Frontal cortex (tissue), 4 donors: ENCODE data around the gene GNG7. TPM values are rescaled to one million over a fixed set of nuclear protein-coding genes. Genes with fewer than 3 reads are reported as not detected.
"Not testable (repeated sequence)": the region's sequence is repeated elsewhere in the genome, so short reads cannot be mapped to it uniquely, and the experiment has no call there.

Source experiments
- DNase-seq, 2 donors: peaks; one replicate each; pipeline ENCODE4 v3.0.0; 2012; ENCODE audit warnings: low spot score in 2 of 2
- FAIRE-seq: peaks from 2 replicates; lab custom pipeline; 2012; peaks lifted over from hg19 to GRCh38; lab: Jason Lieb, UNC
- total RNA-seq: library from RNA; depleted of rRNA; stranded (reverse); fragments of >200 nt; gene quantifications from one replicate; pipeline ENCODE4 v1.2.3, GENCODE V29; 2014
- donor health status: control.
- donor health status: control.
- donor health status: control.

The GNG7 gene
- total RNA-seq, 1 donor from 2014 or later = 7.7 TPM

- no peak for FAIRE-seq
- DNase-seq = no peak
These were observed 218.1 kb downstream of the GNG7 start for GRCh38 chr19:2484178-2484937.

DNA sequence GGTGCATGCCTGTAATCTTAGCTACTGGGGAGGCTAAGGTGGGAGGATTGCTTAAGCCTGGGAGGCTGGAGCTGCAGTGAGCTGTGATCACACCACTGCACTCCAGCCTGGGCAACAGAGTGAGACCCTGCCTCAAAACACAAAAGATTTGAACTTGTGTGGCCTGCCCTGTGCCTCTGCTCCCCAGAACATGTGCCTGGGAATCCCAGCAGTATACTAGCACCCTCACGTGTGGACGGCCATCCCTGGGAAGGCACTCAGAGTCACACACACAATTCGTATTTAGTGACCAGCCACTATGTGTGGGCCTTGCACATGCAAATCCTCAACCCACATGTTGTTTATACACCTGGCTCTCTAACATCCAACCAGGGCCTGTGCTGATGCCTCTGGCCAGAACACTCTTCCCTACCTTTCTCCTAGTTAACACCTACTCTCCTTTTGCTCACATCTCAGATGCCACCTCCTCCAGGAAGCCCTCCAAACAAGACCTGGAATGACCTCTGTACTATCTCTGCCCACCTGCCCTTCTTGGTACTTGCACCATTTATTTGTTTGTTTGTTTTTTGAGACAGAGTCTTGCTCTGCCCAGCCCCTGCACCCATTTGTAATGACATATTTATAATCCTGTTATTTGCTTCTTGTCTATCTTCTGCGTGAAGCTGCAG lies 218.9 kb downstream of the GNG7 start:
- DNase-seq (no peak), FAIRE-seq (no peak)

GRCh38 chr19:2483084-2483483 lies 219.4 kb downstream of the GNG7 start:
- no peak for FAIRE-seq
- DNase-seq = no peak

DNA sequence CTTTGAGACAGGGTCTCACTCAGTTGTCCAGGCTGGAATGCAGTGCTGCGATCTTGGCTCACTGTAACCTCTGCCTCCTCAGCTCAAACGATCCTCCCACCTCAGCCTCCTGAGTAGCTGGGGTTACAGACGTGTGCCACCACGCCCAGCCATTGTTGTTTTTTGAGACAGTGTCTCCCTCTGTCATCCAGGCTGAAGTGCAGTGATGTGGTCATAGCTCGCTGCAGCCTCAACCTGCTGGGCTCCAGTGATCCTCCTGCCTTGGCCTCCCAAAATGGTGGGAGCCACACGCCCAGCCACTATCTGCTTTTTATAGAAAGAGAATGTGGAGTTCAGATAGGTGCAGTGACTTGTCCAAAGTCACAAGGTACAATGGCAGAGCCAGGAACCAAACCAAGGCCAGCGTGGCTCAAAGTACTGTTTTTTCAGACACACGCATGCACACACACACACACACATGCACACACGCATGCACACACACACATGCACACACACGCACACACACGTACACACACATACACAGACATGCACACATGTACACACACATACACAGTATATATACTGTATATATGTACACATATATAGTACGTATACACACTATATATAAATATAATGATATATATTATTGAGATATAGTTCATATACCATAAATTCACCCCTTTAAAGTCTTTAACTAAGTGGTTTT lies 220.0 kb downstream of the GNG7 start:
- FAIRE-seq (no peak), DNase-seq (no peak)

DNA sequence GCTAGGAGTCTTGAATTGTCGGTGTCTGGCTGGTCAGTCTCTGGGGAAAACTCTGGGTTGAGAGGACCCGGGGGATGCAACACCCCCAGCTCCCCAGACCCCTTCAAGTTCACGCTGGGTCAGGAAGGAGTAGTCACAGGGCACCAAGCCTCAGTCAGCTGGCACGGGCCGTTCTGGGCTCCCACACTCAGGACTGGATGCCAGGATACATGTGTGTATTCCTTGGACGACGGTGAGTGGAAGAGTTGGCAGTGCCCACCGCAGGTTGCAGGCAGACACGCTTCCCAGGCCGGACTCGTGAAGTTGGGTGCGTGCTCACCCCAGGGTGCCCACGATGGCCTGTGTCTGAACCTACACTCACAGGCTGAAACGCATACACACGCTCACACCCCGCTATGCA lies 221.0 kb downstream of the GNG7 start:
- DNase-seq = no peak
- FAIRE-seq = no peak

DNA sequence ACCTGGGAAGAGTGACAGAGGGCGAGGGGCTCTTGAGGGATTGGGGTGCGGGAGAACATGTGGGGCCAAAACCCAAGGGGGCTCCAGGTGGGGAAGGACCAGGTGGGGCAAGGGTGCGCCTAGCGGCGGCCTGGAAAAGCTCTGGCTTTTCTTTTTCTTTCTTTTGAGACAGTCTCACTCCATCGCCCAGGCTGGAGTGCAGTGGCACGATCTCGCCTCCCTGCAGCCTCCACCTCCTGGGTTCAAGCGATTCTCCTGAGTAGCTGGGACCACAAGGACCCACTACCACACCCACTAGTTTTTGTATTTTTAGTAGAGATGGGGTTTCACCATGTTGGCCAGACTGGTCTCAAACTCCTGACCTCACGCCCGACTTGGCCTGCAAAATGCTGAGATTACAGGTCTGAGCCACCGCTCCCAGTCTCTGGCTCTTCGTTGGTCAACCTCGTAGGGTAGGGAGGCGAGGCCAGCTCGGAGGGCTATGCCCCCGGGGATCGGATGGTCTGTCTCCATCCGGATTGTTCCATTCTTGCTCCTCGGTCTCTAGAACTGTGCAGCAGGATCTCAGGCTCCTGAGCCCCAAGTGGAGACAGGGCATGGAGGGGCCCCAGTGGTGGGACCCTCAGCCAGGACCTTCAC lies 222.8 kb downstream of the GNG7 start:
- no peak for FAIRE-seq
- DNase-seq = no peak

DNA sequence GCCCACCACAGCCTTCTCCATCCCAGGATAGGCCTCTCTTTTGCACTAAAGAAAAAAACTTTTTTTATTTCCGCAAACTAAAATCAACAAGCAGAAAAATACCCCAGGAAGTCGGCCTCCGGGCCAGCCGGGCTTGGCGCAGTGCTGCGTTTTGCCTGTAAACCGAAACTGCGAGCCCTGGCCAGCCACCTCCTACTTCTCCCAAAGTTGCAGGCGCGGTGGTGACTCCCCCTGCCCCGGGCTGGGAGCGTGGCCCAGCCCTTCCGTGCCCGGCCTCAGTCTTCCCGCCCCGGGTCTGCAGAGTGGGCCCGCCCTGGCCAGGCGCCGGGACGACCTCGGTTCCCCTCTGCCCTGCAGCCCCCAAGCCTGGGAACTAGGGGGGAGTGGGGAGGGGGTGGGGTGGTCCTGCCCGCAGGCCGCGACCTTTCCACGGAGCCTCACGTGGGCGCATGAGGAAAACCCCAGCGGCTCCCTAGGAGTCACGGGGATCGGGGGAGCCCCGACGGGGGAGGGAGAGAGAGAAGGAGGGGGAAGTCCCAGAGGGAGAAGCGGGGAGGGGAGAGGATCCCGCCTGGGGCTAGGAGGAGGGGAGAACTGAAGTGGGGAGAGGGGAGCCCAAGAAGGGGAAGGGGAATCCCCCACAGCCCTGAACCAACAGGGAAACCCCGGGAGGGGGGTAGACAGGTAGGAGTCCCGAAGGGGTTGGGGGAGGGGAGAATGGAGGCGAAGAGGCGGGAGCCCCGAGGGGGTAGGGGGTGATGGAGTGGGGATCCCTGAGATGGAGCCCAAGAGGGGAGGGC lies 223.5 kb downstream of the GNG7 start:
- DNase-seq (peak; percentile 46 to 60), FAIRE-seq (no peak)

DNA sequence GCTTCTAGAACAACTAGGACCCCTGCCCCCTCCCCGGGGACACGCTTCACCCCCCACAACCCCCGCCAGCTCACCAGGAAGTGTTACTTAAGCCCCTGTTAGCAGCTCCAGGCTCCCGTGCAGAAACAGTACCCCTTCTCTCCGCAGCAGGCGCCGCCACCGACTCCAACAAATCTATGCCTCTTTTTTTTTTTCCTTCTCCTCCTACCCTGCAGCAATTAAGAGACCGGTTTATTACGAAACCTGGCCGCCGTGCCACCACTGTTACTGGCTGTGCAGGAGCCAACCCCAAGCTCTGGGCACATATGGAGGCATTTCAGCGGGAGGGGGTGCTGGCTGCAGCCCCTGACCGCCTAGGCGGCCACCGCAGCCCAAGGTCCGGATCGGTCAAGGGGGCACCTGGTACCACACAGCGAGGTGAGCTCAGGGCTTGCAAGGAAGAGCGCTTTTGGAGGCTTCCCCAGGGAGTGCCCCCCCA lies 224.2 kb downstream of the GNG7 start:
- DNase-seq (no peak), FAIRE-seq (no peak)

GRCh38 chr19:2477732-2478191 lies 224.7 kb downstream of the GNG7 start:
- FAIRE-seq (no peak), DNase-seq (no peak)

DNA sequence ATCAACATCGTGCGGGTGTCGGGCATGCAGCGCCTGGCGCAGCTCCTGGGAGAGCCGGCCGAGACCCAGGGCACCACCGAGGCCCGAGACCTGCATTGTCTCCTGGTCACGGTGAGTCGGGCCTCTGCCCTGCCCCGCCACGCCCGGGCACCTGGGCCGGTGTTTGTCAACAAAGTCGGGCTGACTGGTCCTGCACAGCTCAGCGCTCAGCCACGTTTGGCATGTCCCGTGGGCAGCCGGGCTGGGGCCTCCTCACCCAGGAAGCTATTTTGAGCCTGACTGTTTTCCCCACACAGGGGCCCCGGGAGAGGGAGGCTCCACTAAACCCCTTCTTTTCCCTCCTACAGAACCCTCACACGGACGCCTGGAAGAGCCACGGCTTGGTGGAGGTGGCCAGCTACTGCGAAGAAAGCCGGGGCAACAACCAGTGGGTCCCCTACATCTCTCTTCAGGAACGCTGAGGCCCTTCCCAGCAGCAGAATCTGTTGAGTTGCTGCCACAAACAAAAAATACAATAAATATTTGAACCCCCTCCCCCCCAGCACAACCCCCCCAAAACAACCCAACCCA lies 225.3 kb downstream of the GNG7 start:
- FAIRE-seq (no peak), DNase-seq (no peak)

DNA sequence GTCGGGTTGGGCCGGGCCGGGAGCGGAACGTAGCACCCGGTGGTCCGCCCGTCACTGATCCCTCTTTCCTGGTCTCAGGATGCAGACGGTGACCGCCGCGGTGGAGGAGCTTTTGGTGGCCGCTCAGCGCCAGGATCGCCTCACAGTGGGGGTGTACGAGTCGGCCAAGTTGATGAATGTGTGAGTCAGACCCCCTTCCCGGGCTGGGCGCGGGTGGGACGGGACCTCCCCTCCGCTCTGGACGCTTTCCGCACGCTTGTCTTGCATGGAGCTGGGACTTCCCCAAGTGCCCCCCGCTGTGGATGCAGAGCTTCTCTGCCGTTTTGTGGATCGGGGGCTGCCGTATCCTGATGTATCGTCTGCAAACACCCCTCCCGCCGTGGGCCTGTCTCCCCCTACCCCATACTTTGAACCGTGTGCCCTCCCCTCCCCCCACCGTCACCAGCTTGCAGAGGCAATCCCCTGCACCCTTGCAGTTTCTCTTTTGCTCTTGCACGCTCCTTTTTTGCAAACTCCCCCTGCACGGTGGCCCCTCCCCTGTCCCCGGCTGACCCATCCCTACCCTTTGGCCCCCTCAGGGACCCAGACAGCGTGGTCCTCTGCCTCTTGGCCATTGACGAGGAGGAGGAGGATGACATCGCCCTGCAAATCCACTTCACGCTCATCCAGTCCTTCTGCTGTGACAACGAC lies 225.9 kb downstream of the GNG7 start:
- DNase-seq (no peak), FAIRE-seq (no peak)

DNA sequence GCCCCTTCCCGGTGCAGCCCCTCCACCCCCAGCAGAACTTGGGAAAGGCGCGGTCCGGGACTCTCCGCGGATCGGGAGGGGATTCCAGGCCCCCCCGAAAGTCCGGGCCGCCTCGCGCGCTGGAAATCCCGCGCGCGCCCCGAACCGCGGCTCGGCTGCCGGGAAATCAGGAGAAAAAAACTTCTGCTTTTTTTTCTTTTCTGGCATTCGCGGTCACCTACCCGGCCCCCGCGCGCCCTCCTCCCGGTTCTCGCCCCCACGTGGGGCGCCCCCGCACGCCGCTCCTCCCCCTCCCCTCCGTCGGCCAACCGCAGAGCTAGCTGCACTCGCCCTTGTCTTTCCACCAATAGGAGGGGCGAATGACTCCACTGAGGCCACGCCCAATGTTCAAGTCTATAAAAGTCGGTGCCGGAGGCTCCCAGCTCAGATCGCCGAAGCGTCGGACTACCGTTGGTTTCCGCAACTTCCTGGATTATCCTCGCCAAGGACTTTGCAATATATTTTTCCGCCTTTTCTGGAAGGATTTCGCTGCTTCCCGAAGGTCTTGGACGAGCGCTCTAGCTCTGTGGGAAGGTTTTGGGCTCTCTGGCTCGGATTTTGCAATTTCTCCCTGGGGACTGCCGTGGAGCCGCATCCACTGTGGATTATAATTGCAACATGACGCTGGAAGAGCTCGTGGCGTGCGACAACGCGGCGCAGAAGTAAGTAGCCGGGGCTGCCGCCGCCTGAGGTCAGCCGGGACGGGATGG lies 226.6 kb downstream of the GNG7 start, which contains the start of gene GADD45B:
TSS of gene GADD45B (plus strand) at position 426 of the 749 bp plus-strand sequence. CDS start at position 658, 232 bp downstream.
- FAIRE-seq (peak; percentile 67), DNase-seq (peak; percentile 100)

GRCh38 chr19:2475018-2475701 lies 227.3 kb downstream of the GNG7 start:
- no peak for FAIRE-seq

GRCh38 chr19:2474232-2475017 lies 228.1 kb downstream of the GNG7 start:
- peak; percentile 86 for DNase-seq
- FAIRE-seq = no peak

More at GRCh38 chr19:2475018-2475701, 227.3 kb downstream of the GNG7 start:
- DNase-seq = no peak

DNA sequence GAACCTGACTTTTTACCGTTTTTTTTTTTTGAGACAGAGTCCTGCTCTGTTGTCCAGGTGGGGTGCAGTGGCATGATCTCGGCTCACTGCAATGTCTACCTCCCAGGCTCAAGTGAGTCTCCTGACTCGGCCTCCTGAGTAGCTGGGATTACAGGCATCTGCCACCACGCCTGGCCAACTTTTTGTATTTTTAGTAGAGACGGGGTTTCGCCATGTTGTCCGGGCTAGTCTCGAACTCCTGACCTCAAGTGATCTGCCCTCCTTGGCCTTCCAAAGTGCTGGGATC lies 232.6 kb downstream of the GNG7 start:
- FAIRE-seq, DNase-seq: not testable (repeated sequence)

- DNase-seq (no peak), FAIRE-seq (no peak)
These were observed 233.2 kb downstream of the GNG7 start for GRCh38 chr19:2469102-2469914.
